T-helper 2 cell treated with Interferon-gamma antibody and Interleukin-4, amounts not matched to agents 100 ng/mL and 5 ng/mL, for 36 hours (primary cell): ENCODE results near the gene SLC6A5. TPM values are rescaled to one million over a fixed set of nuclear protein-coding genes. Genes with fewer than 3 reads are reported as not detected.

Experiments used
- intact Hi-C: fragments of 100-400 bp; cut with micrococcal nuclease; formaldehyde crosslinking; loops from one replicate; pipeline ENCODE4 v1.15.1; 2023
- total RNA-seq: library from RNA; stranded (reverse); gene quantifications from 2 replicates; pipeline ENCODE4 v1.2.3, GENCODE V29; 2022

The SLC6A5 gene
- total RNA-seq, 1 donor from 2014 or later: not detected

DNA sequence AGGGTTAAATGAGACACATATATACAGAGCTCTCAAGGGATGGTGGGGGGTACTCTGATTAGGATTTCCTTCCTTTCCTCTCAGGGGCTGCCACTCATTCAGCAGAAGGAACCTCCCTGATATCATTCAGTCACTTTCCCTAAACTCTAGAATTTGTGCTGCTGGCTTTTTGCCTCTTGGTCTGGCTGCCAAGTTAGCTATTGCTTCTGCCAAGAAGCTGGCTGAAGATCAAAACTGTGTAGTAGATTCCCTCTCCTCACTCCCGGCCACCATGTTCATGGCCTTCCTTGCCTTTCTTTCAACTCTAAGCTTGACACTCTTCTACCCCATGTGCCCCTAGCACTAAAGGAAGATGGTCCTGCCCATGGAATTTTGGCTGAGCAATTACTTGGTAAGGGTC lies 18.7 kb downstream of the SLC6A5 start:
- intact Hi-C loops: no loop called here

DNA sequence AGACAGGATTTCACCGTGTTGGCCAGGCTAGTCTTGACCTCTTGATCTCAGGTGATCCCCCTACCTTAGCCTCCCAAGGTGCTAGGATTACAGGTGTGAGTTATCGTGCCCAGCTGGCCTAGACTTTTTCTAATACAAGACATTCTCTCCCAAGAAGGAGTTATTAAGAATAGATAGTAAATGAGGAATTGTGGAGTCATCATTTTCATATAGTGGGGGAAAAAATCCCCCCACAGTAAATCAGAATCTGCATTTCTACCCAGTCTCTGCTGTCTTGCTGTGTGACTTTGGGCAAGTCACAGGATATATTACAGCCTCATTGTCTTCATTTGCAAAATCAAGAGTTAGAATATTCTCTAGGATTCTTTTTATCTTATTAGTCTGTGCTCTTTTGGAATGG lies 21.6 kb downstream of the SLC6A5 start:
- intact Hi-C loops: no loop called here

DNA sequence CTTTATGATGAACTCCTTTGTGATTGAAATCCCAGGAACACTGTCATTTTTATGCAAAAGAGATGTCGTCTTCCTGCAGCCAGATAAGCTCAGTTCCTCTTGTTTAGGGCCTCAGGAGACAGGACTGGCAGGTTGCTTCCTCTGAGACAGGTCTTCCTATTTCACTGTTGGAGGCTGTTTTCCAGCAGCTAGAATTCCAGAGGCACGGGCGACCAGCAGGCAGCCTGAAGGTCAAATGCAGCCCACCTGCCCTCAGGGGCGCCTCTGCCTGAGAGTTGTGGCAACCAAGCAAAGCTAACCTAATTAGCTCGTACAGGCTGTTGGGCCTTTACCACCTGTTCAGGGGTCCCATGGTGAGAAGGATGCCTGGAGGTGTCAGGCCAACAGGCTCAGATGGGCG lies 22.3 kb downstream of the SLC6A5 start:
- intact Hi-C loops: no loop called here

DNA sequence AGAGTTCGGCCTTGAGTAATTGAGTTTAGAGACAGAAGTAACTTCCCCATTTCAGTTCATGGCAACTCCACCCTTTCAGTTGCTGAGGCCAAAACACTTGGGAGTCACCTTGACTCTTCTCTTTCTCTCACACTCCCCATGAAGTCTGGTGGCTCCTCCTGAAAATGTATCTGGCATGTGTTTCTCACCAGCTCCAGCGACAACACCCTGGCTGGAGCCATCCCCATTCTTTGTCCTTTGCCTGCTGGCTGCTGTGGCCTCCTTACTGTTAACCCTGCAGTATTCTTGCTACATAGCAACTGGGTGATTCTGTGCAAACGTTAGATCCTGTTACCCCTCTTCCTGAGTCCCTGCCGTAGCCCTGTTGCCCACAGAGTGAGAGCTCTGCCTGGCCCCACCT lies 23.8 kb downstream of the SLC6A5 start:
- intact Hi-C loops: no loop called here

DNA sequence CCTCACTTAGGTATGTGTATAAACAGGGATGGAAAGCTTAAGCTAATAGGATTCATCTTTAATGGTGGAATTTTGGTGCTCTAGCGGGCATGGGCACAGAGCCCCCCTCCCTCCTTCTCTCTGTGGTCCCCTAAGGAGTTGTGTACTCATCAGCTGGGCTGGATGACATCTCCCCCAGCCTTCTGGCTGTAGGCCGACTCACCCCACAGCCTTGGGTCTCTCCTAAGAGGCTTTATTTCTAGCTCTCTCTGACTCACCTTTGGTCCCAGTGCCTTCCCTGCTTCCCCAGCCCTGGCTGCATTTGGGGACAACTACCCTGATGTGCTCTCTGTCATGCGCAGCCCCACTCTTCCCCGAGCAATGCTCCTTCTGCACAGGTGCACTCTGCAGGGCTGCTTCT lies 26.9 kb downstream of the SLC6A5 start:
- intact Hi-C loops: no loop called here

DNA sequence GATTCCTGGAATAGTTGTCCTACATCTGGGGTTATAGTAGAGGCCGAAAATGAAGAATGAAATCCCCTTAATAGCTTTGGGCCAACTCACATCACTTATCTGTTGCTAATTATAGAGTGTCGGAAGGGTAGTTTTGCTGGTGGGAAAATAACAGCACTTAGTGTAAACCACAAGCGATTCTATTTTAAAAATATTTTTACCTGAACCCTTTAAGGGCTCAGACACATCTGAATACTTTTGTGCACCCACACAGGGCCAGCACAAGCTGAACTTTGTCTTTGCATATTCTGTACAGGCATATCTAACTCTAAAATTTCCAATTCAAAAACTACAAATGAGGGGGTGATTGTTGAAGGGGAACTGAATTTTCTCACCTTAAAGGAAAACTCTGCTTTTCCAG lies 27.6 kb downstream of the SLC6A5 start:
- intact Hi-C loops: no loop called here

DNA sequence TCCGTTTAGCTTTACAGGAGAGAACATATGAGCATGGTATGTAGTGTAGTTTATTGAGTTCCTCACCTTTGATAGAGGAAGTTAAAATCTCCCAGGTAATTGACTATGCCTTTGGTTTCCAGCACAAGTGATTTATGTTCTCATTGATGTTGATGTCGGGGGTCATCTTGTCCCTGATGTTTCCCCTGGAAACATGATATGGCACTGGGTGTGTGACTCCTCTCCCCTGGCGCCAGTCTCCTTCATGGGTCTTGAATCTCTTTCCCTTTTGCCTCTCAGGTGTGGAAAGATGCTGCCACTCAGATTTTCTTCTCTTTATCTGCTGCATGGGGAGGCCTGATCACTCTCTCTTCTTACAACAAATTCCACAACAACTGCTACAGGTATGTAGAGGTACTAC lies 28.3 kb downstream of the SLC6A5 start:
- intact Hi-C loops: no loop called here

DNA sequence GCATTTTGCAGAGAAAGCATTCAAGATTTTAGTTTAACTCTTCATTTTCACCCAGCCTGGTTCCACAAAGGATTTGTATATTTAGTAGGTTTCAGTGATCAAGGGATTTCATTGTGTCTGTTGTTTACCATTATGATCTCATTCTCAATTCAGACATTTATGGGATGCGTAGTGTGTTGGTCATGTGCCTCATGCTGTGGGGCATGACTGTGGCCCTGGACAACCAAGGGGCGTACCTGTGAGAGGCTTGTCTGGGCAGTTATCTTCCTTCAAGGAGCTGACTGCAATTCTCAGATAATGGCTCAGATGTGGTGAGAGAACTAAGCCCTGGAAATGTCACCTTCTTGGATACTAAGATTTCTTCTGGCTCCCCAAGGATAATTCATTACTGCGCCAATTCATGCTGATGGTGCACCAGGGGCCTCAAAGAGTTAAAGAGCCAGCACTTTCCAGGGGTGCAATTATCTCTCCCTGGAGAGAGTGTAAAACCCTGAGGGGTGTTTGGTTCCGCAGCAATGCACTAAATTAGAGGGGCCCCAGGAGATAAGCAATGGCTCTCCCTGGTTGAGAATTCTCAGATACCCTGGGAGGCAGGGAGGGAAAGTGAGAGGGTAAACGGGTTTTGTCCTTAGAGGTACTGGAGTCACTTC lies 32.2 kb downstream of the SLC6A5 start:
- intact Hi-C loops: no loop called here

DNA sequence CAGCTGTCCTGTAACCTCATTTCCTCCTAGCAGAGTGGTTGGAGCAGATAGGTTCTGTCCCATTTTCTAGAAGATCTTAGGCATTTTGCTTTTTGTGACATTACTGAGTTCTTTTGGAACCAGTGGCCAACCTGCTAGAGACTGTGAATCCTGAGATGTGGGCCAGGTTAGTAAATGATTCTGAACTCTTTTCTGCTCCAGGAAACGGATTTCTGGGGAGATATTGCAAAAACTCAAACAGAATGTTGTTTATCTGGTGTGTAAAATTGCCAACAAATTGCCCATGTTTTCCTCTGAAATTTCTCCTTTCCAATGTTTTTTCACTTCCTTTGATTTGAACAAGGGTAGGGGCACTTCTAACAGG lies 32.7 kb downstream of the SLC6A5 start:
- intact Hi-C loops: no loop called here

DNA sequence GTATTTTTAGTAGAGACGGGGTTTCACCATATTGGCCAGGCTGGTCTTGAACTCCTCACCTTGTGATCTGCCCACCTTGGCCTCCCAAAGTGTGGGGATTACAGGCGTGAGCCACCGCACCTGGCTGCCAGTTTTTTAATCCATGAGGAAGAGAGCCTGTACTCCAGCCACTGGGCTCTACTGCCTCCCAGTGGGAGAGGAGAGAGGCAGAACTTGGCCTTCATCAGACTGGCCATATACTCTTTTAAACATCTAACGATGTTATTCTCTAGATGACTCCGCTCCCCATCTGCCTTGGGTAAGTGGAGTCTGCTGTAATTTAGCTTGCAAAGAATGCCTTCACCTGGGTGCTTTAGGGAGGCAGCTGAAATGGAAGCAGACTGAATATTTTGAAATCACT lies 34.6 kb downstream of the SLC6A5 start:
- intact Hi-C loops: no loop called here

DNA sequence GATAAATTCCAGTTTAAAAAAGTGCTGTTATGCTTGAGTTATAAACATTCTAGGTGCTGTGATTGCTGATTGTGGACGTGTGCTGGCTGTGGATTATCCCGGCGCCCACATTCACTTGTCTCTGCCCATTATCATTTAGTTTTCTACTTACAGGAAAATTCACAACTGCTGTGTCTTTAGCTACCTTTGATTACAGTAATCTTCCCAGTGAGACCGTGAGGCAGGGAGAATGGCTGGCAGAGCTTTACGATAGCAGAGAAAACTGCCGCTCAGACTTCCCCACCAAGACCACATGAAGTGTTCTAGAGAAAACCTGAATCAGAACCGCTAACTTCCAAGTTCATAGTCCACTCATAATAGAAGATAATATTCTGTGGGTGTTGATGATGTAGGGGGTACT lies 35.4 kb downstream of the SLC6A5 start:
- intact Hi-C loops: no loop called here

DNA sequence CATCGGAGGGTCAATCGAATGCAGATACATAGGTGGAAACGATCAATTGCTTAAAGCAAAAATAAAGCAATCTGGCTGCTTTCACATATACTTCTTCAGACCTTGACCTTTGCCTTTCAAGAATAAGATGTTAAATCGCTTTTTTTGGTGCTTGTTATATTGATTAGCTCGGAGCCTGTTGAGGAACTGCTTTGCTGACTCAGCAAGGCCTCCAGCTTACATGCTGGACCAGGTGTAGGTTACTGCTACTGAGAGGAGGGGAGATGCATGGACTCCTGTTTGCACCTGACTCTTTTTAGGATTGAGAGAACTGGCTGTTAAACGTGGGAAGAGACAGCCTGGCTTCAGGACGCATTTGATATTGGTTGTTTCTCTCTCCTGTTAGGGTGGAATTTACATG lies 38.7 kb downstream of the SLC6A5 start:
- intact Hi-C loops: no loop called here

DNA sequence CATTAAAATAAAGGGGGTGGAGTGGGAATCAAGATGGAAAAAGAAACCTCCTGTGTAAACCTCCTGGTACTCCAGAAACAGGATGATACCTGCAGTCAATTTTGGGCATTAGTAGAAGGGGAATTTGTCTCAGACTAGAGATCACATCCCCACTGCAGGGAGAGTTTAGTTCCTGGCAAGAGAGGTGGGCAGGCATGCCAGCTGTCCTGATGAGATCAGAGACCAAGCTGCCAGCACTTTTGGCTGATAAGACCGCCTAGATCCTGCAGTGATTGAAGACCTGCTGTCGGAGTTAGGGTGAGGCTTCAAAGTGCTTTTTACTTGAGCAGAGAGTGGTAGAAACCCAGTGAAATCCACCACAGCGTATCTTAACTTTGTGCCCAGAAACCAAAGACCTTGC lies 40.3 kb downstream of the SLC6A5 start:
- intact Hi-C loops: no loop called here

DNA sequence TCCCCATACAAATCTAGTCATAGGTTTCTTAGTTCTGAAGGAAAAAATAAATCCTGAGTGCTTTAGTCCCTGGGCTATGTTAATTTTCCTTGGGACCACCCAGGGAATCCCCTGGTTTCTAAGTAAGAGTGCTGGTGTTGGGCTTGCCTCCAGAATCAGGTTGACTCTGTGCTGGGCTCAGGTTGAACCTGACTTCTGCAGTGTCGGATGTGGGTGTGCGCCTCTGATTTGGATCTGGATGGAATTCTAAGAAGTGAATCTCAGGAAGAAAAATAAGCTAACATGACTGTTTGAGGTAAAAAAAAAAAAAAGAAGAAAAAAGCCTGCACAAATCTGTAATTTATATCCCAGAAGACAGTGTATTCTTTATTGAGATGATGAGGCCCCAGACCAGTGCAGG lies 41.0 kb downstream of the SLC6A5 start:
- intact Hi-C loops: no loop called here

DNA sequence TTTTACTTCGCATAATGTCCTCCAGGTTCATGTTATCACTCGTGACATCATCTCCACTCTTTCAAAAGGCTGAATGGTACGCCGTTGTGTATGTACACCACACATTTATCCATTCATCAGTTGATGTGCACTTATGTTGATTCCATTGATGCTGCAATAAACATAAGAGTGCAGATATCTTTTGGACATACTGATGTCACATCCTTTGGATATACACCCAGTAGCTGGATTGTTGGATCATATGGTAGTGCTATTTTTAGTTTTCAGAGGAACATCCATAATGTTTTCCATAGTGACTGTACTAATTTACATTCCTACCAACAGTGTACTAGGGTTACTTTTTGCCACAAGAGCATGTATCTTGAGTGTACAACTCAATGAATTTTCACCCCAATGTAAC lies 45.0 kb downstream of the SLC6A5 start:
- intact Hi-C loops: no loop called here

DNA sequence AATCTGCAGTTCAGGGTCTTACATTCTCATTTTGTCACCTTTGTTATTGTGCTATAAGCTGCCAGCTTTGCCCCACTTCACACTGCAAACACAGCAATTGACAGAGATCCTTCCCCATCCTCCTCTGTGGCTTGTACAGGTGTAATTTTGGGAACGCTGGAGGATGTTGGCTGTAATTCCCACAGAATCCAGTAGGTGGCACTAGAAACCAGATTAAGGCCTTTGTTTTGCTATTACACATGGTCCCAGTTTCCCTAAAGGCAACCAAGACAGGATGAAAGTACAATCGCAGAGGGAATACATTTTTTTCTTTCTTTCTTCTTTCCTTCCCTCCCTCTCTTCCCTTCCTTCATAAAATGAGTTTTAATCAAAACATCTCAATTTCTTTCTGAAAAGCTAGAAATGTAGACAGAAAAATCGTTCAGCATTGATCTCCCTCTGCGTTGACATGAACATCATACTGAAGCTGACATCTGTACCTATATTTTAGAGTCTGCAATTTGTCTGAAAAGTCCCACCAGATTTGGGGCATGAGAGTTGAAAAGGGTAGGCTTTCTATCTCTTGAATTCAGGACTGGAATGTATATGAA lies 48.7 kb downstream of the SLC6A5 start:
- intact Hi-C loops: loop anchor here (2.0 kb wide), 1 partner anchor 863 kb away; no protein-coding TSS in a partner anchor

DNA sequence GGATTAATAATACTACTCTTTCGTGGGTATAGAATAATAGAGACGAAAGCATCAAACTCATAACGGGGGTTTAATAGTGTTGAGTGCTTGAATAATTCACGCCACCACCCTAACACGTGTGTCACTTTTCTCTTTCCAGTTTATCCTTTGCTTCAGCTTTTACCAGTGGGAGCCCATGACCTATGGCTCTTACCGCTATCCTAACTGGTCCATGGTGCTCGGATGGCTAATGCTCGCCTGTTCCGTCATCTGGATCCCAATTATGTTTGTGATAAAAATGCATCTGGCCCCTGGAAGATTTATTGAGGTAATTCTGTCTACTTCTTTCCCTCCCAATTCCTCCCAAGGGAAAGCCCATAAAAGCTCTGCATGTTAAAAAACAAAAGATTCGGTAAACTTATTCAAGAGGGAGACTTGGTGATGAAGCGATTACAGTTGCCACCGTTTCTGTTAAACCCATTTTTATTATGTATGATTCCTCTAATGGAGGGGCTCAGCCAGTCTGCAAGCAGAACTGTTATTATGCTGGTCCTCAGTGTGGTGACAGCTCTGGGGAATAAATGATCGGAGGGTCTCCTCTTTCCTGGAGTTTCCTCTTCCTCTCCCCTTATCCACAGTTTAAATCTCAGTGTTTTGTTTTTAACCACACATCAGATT lies 52.9 kb downstream of the SLC6A5 start:
- intact Hi-C loops: no loop called here

DNA sequence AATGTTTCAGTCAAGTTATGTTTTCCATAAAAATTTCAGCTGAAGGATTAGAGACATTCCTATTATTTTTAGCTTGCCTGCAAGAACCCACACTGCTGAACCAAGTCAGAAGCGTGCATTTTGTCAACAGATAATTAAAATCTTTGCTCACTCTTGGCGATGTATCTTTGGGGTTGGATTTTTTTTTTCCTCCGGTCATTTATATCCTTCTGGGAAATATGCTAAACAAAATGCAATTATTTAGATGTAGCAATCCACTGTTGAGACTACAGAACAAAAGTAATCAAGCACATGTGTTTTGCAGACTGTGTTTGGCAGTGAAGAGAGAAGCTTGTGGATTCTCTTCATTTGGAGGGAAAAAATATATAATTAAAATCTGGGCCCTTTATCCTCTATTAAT lies 54.6 kb downstream of the SLC6A5 start:
- intact Hi-C loops: no loop called here

DNA sequence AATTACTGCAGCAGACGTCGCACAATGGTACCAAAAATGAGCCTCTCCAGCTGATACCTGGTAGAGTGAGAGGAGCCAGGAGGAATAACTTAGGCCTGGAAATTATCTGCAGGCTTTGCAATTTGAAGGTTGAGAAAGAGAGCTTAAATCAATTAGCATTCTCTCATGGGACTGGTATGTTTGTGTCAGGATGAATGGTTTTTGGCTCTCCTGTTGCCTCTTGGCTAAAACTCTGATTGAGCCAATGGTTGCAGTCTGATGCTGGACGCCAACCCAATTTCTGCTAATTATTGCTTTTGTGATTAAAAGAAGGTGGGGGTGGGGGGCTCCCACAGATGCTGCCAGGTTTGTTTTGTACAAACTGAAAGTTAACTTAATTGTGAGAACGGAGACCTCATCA lies 57.5 kb downstream of the SLC6A5 start:
- intact Hi-C loops: no loop called here

DNA sequence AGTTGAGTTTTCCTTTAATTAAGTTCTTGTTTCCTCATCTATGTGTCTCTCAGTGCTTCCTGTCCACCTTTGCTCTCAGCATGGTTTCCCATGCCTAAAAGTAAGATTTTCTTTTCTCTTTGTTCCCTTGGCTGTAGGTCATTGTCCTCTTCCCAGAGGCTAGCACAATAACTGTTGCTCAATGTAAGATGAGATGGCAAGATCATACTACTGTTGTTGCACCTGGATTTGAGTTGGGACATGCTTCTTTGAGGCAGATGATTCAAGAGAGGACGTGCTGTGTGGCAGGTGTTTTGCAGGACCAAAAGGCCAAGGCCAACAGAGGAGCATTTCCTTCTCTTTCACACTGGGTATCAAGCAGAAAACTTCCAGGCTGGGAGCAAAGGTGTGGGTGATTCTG lies 58.7 kb downstream of the SLC6A5 start:
- intact Hi-C loops: no loop called here

DNA sequence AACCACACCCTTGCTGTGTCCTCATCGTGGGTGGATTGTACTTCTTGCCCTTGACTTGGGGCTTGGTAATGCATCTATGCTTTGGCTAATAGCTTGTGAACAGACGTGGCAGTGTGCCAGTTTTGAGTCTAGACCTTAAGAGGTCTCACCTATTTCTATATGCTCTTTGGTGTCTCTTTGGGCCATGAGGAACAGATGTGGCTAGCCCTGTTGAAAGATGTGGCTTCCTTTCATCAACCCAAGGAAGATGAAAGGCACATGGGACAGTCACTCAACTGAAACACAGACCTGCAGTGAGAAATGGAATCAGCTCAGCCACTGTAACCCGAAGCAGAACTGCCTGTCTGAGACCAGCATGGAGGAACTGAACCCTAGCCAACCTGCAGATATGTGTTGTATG lies 62.0 kb downstream of the SLC6A5 start:
- intact Hi-C loops: no loop called here

DNA sequence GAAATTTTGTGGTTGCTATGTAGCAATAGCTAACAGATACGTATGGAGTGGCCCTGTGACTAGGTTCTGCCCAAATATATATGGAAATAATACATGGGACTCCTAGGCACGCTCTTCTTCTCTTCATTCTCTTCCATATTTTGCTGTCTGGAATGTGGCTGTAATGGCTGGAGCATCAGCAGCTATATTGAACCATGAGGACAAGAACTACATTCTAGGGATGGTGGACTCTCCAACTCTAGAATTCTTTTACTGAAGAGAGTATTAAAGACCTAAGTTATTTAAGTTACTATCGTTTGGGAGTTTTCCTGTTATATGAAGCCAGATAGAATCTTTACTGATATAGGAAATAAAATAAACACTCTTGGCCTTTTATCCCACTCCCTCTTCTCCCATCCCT lies 62.4 kb downstream of the SLC6A5 start:
- intact Hi-C loops: no loop called here

DNA sequence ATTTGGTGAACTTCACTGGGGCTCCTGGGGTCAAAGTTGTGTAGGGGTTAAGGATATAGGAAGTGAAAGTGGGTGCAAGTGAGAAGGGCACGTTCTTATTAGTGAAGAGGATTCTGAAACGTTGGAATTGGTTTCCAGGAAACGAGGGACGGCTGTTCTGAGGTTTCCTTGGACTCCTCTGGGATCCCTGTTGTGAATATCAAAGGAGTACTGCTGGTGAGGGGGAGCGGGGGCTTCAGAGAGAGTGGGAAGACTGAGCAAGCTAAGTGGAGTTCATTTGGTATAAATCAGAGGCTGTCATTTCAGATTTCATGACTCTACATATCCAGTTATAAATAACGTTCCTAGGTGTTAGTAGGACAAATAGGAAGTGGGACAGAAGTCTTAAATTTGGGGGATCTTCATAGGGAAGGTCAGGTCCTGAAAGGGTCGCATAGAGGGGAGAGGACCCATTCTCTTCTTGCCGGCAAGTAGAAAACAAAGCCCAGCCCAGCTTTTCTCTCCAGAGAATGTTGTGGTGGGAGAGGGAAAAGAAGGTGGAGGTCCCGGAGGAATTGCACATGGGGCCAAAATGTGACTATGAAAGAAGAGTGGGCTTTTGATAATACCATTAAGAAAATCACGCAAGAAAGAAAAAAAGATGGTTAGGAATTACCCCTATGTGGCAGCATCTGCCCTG lies 68.9 kb downstream of the SLC6A5 start:
- intact Hi-C loops: no loop called here
